DMS53 treated with DMSO at 0.1 percent for 48 hours (cell line): ENCODE data around the gene CNOT8.
"Not testable (repeated sequence)": the region's sequence is repeated elsewhere in the genome, so short reads cannot be mapped to it uniquely, and the experiment has no call there.

Experiments used
- DNase-seq: peaks from one replicate; lab custom pipeline; 2025; ENCODE audit not compliant: unreplicated experiment; lab: John Stamatoyannopoulos, UW

Gene CNOT8

DNA sequence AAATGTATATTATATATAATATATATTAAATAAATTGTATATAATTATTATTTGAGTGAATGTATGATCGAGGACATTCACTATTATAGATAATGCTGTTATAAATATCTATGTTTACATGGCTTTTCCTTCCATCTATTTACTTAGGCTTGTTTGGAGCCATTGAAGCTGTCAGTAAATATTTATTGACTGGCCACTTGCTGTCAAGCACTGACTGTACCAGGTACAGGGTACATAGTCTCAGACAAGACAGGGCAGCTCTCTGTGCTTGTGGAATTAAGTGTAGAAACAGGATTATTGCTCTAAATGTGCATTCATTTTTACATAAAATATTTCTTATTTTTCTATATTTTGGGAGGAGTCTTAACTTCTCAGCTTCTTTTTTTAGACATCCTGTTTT, 24.4 kb upstream of the CNOT8 start:
- DNase-seq: peak; percentile 88

DNA sequence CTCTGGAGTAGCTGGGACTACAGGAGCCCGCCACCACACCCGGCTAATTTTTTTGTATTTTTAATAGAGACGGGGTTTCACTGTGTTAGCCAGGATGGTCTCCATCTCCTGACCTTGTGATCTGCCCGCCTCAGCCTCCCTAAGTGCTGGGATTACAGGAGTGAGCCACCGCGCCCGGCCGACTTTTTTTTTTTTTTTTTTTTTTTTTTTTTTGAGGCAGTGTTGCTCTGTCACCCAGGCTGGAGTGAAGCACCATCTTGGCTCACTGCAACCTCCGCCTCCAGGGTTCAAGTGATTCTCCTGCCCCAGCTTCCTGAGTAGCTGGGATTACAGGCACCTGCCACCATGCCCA, 22.8 kb upstream of the CNOT8 start:
- DNase-seq: not testable (repeated sequence)

DNA sequence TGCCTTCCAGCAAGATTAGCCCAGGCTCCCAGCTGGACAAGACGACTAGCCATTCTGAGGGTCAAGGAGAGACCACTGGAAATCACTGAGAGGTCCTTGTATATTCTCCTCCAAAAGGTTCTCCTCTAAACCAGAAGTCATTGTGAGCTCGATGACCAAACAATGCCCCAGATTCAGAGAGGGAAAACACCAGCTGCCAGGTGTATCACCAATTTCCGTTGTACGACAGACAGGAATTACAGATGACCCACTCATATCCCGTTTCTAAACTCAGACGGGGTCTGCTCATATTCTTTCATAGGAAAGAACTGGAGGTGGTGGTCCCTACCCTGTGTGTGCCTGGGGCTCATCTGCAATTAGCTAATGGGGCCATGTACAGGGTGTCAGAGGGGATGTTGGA, 22.2 kb upstream of the CNOT8 start:
- peak; percentile 6 for DNase-seq

DNA sequence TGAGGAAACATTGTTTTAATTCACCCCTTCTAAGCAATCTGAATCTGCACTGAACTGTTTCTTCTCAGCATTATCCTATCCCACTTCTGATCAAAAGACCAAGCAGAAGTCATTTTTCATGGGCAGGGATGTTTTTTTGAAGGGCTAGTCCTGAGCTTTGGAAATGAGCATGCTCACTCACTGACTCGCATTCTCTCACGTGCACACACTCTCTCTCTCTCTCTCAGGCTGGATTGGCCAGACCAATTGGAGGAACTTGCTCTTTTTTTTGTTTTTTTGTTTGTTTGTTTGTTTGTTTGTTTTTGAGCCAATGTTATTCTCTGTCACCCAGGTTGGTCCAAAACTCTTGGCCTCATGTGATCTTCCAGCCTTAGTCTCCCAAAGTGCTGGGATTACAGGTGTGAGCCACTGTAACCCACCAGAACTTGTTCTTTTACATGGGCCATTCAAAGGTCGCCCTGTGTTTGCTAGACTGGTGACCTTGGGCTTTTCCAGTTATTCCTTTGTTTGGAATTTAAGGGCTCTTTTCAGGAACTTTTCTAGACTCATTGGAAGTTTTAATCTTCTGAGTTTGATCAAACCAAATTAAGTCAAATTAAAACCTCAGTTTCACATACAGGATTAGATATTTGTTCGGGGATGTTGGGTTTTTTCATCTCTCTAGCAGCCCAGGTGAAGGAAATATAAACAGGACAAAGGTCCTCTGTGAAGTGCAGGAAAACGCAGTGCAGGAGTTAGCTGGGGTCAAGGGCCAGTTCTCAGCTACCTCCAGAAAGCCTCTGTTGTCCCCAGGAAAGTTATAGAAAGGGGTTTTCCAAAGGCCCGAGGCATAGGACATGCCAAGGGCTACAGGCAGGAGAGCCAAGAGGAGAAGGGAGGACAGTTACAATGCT, 21.2 kb upstream of the CNOT8 start:
- no peak for DNase-seq

DNA sequence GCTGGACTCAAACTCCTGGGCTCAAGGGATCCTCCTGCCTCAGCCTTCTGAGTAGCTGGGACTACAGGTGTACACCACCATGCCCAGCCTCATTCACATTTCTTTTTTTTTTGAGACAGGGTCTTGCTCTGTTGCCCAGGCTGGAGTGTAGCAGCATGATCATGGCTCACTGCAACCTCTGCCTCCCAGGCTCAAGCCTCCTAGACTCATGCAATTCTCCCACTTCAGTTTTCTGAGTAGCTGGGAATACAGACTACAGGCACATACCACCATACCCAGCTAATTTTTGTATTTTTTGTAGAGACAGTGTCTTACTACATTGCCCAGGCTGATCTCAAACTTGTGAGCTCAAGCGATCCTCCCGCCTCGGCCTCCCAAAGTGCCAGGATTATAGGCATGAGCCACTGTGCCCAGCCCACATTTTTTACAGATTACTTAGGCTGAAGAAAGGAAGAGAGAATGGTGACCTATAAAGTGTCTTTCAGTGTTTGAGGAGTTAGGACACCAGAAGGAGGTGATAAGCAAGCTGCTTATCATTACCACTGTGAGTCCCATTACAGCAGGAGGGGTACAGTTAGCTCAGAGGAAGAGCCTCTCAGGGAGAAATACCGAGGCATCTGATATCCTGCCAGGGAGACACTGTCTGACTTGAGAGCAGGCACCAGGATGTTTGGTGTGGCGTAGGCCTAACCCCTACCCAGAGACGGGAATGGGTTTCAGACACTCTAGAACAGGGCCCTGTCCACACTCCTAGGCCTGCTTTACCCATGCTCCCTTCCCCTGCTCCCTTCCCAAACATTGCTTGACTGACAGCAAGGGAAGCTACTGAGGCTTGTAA, 17.8 kb upstream of the CNOT8 start:
- no peak for DNase-seq

DNA sequence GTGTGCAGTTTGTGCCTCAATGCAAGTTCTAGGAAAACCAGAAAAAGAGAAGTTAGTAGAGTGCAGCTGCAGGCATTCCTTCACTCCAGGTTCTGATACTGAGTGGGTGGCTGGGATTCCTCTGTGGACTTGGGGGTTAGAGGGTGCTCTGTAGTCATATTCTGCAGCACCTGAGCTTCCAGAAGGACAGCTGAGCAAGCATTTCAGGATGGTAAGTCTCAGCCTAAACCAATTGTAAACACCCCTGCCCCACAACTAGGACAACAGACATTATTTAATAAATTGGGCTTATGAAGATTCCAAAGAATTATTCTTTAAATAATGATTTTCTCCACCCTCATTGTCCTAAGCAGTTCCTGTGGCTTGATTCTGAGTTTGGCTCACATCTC, 17.2 kb upstream of the CNOT8 start:
- no peak for DNase-seq

DNA sequence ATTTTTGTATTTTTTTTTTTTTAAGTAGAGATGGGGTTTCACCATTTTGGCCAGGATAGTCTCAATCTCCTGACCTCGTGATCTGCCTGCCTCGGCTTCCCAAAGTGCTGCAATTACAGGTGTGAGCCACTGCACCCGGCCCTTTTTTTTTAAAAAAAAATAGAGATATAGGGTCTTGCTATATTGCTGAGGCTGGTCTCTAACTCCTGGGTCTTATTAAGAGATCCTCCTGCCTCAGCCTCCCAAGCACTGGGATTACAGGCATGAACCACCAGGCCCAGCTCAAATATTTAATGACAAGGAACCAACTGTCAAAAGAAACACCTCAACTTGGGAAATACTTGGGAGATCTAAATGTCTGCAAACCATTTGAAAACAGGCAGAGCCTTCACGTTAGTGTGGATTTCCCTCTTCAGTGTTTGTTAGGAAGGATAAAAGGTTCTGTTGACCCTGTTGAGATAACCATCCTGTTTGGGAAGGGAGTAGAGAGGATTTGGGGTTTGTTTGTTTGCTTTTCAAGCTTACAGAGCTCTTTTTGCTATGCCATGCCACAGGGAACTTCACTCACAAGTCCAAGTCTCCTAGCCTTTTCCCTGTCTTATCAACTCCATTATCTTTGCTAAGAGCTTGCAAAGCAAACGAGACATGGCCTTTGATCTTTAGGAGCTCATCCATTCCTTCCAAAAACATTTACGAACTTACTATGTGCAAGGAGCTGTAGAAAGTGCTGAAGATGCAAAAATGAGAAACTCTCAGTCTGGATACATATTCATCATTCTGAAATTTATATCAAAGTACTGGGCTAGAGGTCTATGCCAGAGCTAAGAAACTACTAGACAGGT, 15.5 kb upstream of the CNOT8 start:
- no peak for DNase-seq

DNA sequence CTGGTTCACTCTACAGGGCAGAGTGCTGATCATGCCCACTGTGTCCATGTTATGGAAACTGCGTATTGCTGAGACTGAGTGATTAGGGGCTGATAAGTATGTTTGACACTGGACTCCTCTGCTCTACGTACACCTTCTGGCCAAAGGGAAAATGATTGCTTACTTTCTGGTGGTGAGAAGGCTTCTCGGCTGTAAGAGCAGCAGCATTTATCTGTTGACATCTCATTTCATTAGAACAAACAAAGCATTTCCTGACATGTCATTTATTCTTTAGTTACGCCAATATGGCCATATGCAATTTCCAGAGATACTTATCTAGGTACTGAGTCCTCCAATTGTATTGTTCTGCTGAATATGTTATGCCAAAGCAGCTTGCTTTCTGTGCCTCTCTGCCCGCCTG, 13.6 kb upstream of the CNOT8 start:
- peak; percentile 38 for DNase-seq

DNA sequence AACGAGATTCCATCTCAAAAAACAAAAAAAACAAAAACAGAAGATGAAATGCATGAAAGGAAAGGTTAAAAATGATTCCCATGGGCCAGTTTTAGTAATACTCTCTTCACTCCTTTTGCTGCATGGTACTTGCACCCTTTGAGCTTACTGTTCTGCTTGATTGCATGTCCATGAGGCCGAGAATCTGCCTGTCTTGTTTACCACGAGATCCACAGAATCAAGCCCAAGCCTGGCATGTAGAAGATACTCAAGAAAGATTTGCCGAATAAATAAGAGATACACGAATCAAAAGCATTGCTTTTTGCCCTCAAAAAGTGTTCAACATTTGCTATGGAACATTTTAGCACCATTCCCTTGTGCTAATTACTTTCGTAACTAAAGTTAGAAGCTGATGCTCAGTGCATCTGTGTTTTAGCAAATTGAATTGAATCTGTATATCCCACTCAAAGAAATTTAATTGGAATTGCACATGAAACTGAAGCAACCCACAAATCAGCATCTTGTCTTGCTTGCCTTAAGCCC, 9.1 kb upstream of the CNOT8 start:
- DNase-seq: no peak

DNA sequence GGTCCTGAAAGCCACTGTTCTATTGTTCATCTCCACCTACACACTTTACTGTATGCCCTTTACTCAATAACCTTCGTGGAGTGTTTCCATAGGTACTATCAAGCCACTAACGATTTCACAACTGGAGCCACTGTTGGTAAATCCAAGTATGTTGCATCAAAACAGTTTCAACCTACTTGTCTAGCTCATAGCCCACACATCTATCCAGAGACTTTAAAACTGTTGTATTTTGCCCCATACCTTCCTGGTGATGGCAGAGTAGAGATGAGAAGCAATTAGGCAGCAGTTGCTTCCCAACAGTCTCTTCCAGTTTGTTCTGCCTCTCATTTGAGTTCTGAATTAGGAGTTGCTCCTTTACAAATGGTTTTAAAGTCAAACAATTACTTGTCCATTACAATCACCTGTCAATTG, 8.6 kb upstream of the CNOT8 start:
- no peak for DNase-seq

DNA sequence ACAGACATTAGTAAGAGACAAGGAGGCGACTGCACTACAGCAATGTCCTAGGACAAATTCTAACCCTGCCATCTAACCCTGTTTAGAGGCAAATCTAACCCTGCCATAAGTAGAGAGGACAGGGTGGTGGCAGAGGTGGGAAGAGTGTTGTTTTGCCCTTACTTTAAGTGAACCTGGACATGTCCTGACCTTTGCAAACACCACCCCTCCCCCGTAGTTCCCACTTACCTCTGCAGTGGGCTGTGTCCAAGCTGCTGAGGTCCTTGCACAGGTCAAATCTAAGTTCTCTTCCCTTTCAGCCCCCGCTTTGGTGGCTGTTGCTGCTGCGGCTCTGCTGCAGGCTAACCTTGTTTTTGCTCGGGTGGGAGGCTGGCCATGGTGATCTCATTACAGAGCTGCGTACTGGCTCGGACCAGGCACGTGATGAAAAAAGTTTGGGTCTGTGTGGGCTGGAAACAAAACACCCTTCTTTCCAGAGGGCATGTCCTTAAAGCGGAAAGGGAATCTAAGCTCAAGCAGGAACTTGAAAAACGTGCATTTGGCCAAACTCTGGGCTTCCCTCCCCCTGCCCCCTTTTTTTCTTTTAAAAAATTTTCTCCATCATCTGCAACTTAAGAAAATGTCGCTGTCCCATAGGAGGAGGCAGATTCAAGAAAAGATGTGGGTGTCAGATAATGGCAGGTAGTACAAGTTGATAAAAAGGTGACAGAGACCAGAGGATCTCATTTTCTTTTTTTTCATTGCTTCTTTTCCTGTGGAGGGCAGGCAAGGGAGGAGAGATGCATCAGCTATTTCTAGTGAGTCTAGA, 8.0 kb upstream of the CNOT8 start, which contains the start of gene FAXDC2:
Gene FAXDC2 (minus strand): TSS at position 349 of the 808 bp plus-strand sequence. CDS start 12,425 bp downstream, outside the sequence.
- no peak for DNase-seq

DNA sequence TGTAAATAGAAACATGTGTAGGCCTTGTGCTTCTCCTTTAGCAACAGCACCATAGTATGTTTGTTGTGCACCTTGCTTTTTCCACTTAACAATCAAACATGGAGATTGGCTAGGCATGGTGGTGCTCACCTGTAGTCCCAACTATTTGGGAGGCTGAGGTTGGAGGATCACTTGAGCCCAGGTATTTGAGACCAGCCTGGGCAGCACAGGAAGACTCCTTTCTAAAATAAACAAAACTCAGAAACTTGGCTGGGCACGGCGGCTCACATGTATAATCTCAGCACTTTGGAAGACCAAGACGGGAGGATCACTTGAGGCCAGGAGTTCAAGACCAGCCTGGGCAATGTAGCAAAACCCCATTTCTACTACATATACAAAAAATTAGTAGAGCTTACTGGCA, 7.1 kb upstream of the CNOT8 start:
- DNase-seq: no peak

DNA sequence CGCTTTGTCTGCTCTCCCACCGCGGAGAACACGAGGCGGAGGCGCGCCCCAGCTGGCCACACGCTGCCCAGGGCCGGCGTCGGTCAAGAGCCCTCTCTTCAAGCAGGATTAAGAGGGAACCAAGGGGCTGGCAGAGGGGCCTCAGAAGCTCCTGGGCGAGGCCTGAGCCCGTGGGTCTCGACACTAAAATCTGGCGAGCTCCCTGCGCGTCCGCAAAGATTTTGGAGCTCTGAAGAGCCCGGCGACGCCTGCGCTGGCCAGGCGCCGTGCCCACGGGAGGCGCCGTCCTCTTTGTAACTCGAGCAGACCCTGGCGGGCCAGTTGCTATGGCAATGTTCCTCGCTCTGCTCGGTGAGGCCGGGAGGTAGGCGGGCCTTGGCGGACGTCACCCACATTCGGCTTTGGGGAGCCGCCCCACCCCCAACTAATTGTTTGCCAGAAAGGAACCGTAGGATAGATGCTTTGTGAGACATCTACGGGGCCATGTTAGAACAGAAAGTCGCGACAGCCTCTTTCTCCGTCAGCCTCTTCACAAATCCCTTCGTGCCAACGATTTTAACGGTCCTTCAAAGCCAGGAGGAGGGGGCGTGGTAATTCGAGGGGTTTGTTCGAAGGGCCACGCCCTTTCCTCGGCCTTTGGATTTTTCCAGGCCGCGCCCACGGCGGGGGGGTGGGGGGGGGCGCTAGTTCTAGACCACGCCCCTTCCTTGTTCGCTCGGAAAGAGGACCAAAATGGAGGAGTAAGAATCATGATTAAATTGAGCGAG, 714 bp upstream of the CNOT8 start:
- peak; percentile 95 for DNase-seq

DNA sequence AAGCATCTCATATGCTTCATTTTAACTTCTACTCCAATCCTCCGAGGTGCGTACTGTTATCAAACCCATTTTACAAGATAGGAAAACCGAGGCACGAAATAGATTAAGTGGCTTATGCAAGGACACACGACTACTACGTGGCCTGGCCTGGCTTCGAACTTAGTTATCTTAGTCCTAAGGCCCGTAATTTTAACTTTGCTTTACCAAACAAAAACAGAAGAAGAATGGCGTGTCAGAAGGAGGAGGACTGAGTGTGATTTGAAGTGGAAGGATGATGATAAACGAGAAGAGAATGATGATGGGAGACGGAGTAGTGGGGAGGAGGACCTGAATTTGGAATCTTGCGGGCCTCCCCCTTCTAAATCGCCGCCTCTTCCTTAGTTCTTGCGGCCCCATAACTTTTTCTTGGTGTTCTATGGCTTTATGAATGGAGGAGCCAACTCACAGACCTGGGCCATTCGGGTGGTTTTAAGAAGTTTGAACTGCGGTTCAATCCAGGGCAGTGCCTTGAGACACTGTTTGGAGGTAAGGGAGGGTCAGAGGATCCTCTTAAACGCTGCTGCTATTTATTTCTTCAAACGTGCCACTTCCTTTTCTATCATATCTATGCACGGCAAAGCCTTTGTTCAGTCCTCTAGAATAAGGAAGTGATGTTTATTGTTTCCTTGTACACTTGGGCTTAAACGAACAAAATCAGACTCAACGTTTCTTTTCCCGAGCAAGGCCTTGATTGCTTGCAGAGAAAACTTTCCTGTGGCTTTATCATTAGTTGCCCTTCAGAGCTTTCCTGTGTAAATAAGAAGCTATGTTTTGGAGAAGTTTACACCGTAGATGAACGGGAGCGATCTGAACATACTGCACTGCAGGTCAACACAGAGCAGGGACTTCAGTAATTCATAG, 795 bp downstream of the CNOT8 start:
- DNase-seq: peak; percentile 18

DNA sequence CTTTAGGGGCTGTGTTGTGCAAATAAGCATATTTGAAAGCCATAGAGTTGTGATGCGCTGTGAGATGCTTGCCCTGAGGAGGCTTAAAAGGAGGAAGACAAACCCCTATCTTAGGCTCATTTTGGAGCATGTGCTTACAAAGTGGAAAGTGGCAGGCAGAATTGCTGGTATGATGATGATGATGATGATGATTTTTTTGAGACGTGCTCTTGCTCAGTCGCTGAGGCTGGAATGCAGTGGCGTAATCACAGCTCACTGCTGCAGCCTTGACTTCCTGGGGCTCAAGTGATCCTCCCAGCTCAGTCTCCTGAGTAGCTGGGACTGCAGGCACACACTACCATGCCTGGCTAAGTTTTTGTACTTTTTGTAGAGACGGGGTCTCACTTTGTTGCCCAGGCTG, 1.7 kb downstream of the CNOT8 start:
- DNase-seq: no peak

DNA sequence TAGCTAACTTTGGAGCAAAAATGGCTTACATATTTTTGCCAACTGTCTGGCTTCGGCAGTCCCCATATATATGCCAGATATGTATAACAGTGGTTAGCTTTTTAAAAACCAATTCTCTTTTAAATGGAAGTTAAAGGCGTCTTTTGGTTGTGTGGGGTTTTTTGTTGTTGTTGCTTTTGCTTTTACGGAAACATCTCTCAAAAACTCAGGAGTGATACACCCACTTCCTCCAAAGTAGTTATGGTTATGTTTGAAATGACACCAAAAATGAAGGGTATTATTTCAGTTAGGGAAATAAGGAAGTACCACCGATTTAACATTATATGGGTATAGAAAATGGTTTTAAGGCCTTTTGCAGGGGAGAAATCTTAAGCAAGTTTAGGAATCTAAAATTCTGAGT, 2.3 kb downstream of the CNOT8 start:
- no peak for DNase-seq

DNA sequence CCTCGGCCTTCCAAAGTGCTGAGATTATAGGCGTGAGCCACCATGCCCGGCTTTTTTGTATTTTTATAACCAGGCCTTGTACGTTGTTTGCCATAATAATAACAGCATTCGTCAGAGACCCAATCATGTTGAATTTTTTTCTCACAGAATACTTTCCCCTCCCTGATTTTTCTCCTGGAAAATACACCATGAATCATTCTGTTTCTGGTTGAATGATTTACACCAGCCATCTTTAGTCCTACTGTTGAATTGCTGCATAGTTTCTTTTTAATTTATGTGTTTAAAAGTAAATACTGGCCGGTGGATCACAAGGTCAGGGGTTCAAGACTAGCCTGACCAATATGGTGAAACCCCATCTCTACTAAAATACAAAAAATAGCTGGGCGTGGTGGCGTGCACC, 3.5 kb downstream of the CNOT8 start:
- no peak for DNase-seq

DNA sequence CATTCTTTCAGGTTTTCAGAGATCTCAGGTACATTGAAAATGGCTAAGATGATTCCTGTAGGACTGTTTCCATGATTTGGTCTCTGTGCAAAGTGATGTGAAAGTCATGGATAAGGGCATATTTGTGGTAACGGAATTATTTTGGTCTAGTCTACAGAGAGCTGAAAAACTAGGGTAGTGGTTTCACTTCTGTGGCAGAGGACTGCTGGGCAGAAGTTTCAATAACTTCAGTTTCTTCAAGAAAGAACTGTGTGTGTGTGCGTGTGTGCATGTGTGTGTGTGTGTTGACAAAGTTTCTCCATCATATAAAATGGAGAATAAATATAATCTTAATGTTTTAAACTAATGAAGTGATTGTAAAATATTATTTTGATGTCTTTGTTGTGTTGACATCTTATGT, 4.3 kb downstream of the CNOT8 start:
- DNase-seq: no peak
